GM12878 (cell line): ENCODE measurements around the gene PBOV1. TPM values are rescaled to one million over a fixed set of nuclear protein-coding genes. Genes with fewer than 3 reads are reported as not detected.

Experiments used
- ATAC-seq: fragments of 200-7000 bp; cut with Tn5 transposase; 3 replicates; pipeline ENCODE4 v1.9.1; 2020; ENCODE audit warnings: mild to moderate bottlenecking, moderate library complexity
- BruUV-seq: library from RNA; stranded (reverse); fragments of 400-500 nt; replicated peaks from 2 replicates; lab custom pipeline; 2021; lab: Mats Ljungman, UMichigan
- CTCF ChIA-PET: fragments of 300-600 bp; sonication (Branson Sonifier 250); formaldehyde crosslinking; extraction: SDS; loops from one replicate; lab custom pipeline; 2021; ENCODE audit warnings: inconsistent platforms; lab: Yijun Ruan, JAX
- POLR2A ChIA-PET: fragments of 350-600 bp; formaldehyde crosslinking; extraction: SDS; loops from one replicate; lab custom pipeline; 2021; ENCODE audit warnings: inconsistent platforms; lab: Charles Lee
- RAD21 ChIA-PET: fragments of 300-600 bp; sonication (Branson Sonifier 250); formaldehyde crosslinking; loops from one replicate; lab custom pipeline; 2023; ENCODE audit warnings: antibody characterized with exemption; ENCODE audit not compliant: unreplicated experiment; lab: Charles Lee
- SMC1A ChIA-PET: fragments of 300-600 bp; sonication (Branson Sonifier 250); formaldehyde crosslinking; loops from one replicate; lab custom pipeline; 2023; ENCODE audit not compliant: unreplicated experiment, uncharacterized antibody; lab: Charles Lee
- DNase-seq: peaks from one replicate; pipeline ENCODE4 v3.0.0-alpha.2; 2011; ENCODE audit warnings: low read depth, low spot score
- FAIRE-seq: peaks from 3 replicates; lab custom pipeline; 2011; peaks lifted over from hg19 to GRCh38; lab: Jason Lieb, UNC
- H2AFZ ChIP-seq: 2 replicates; pipeline ENCODE4 v1.6.0; 2011; ENCODE audit warnings: low read depth, low read length, control low read depth; ENCODE audit not compliant: control insufficient read depth
- H3K27ac ChIP-seq: 2 replicates; pipeline ENCODE4 v1.5.1; 2011; ENCODE audit warnings: control low read depth; ENCODE audit not compliant: control insufficient read depth, insufficient read depth
- H3K27me3 ChIP-seq, 2 experiments: replicated peaks in 1 of 2; 2 replicates each; pipeline versions ENCODE4 v1.6.0 to v1.6.1; 2011; ENCODE audit warnings: low read length in 1 of 2; ENCODE audit not compliant: control insufficient read depth in 2 of 2, insufficient read depth in 2 of 2
- H3K36me3 ChIP-seq, 2 experiments: 2 replicates each; pipeline ENCODE4 v1.5.1; 2011; ENCODE audit warnings: low read length in 1 of 2; ENCODE audit not compliant: control insufficient read depth in 2 of 2, insufficient read depth in 2 of 2
- H3K4me1 ChIP-seq: 2 replicates; pipeline ENCODE4 v1.6.1; 2011; ENCODE audit warnings: mild to moderate bottlenecking, low read length, moderate library complexity, mixed read lengths; ENCODE audit not compliant: control insufficient read depth, insufficient read depth
- H3K4me2 ChIP-seq: 2 replicates; pipeline ENCODE4 v1.6.0; 2011; ENCODE audit warnings: control low read depth; ENCODE audit not compliant: control insufficient read depth, insufficient read depth
- H3K4me3 ChIP-seq: fragments of 200-600 bp; sonication (generic); 2 replicates; pipeline ENCODE4 v1.5.1; 2016
- H3K79me2 ChIP-seq: 2 replicates; pipeline ENCODE4 v1.6.0; 2011; ENCODE audit warnings: low read length; ENCODE audit not compliant: control insufficient read depth, insufficient read depth
- H3K9ac ChIP-seq: 2 replicates; pipeline ENCODE4 v1.8.0; 2011; ENCODE audit warnings: low read length, control low read depth, mixed read lengths; ENCODE audit not compliant: control insufficient read depth, insufficient read depth
- H3K9me3 ChIP-seq: replicated peaks from 3 replicates; pipeline ENCODE4 v1.5.1; 2011; ENCODE audit warnings: mild to moderate bottlenecking, low read length; ENCODE audit not compliant: control insufficient read depth, insufficient read depth
- H4K20me1 ChIP-seq: 2 replicates; pipeline ENCODE4 v1.6.0; 2011; ENCODE audit not compliant: control insufficient read depth, insufficient read depth
- CHD4 ChIP-seq: fragments of 200-600 bp; sonication (generic); IDR thresholded peaks from 2 replicates; pipeline ENCODE4 v1.6.1; 2016; ENCODE audit warnings: mild to moderate bottlenecking
- E4F1 ChIP-seq: fragments of 450-650 bp; IDR thresholded peaks from 2 replicates; pipeline ENCODE4 v1.6.1; 2018; ENCODE audit warnings: borderline replicate concordance, mild to moderate bottlenecking; ENCODE audit not compliant: partially characterized antibody
- NFXL1 ChIP-seq: fragments of 450-650 bp; IDR thresholded peaks from 2 replicates; pipeline ENCODE4 v1.6.1; 2017; ENCODE audit warnings: antibody characterized with exemption, mild to moderate bottlenecking, borderline replicate concordance
- NR2F1 ChIP-seq: fragments of 450-650 bp; conservative IDR thresholded peaks from 2 replicates; pipeline ENCODE4 v1.6.1; 2017; ENCODE audit warnings: mild to moderate bottlenecking
- SIX5 ChIP-seq: IDR thresholded peaks from 2 replicates; pipeline ENCODE4 v1.6.1; 2011; ENCODE audit warnings: mild to moderate bottlenecking, low read depth, low read length, moderate library complexity; ENCODE audit not compliant: severe bottlenecking
- SMAD5 ChIP-seq: IDR thresholded peaks from 2 replicates; pipeline ENCODE4 v1.6.1; 2016; ENCODE audit warnings: antibody characterized with exemption, low read depth
- SPI1 ChIP-seq: IDR thresholded peaks from 2 replicates; pipeline ENCODE4 v1.6.1; 2011; ENCODE audit warnings: low read depth, mild to moderate bottlenecking, low read length, moderate library complexity, borderline replicate concordance; ENCODE audit not compliant: insufficient read depth
- SREBF2 ChIP-seq: IDR thresholded peaks from 2 replicates; pipeline ENCODE4 v1.6.1; 2012; ENCODE audit warnings: mild to moderate bottlenecking, low read length
- WGBS: methylation state at CpG from one replicate; pipeline ENCODE4 v1.1.6; 2016; ENCODE audit warnings: low lambda C conversion rate; ENCODE audit not compliant: insufficient replicate concordance, insufficient coverage; ENCODE audit errors: missing lambda C conversion rate; 5-methylcytosine and 5-hydroxymethylcytosine counted together
- in situ Hi-C: fragments of 300-500 bp; cut with MboI; formaldehyde crosslinking; loops from 9 replicates; pipeline ENCODE4 v1.14.3; 2018; ENCODE audit warnings: mixed read lengths
- intact Hi-C: fragments of 100-400 bp; cut with micrococcal nuclease; formaldehyde crosslinking; loops from one replicate; pipeline ENCODE4 v1.14.2; 2022; ENCODE audit not compliant: unreplicated experiment
- polyA plus RNA-seq, 11 experiments: library from polyadenylated mRNA; depleted of rRNA in 4 of 11; unstranded in 6 of 11; stranded (reverse) in 5 of 11; fragments of >200 nt; fragmentation: Nextera tagmentation in 4 of 11; fragmentation: Illumina TruSeq in 1 of 11; extraction: Ambion mirVana in 4 of 11; extraction: Trizol in 1 of 11; gene quantifications; 1 replicate in 1 of 11; 2 replicates in 10 of 11; pipeline versions ENCODE4 v1.2.1 to v1.2.3, GENCODE V29; 2011 to 2016; ENCODE audit warnings: inconsistent platforms in 2 of 11, missing spikeins in 2 of 11, low read depth in 1 of 11
- total RNA-seq, 4 experiments: library from RNA; depleted of rRNA in 3 of 4; stranded (reverse); fragments of >200 nt in 3 of 4; fragmentation: Illumina TruSeq in 1 of 4; extraction: Trizol in 1 of 4; gene quantifications; 2 replicates each; pipeline versions ENCODE4 v1.2.1 to v1.2.3, GENCODE V29; 2013 to 2021

The PBOV1 gene
- total and polyA plus RNA-seq, 10 of the 15 experiments (the other 5 are each of a cell fraction or from before 2014, with no cell fraction given), result not detected

GRCh38 chr6:138201836-138202235 is 16.5 kb downstream of the PBOV1 start:
- ATAC-seq (no peak), FAIRE-seq (no peak), DNase-seq (no peak)
- no peaks in the 10 kb centered on the region for H3K36me3 ChIP-seq
- TF ChIP-seq SMAD5 (no peak), NFXL1 (no peak), SREBF2 (no peak), SIX5 (no peak), NR2F1 (no peak), CHD4 (no peak), SPI1 (no peak), E4F1 (no peak)
- no peaks in the 10 kb centered on the region for H4K20me1 ChIP-seq
- in situ Hi-C loops, result no loop called here
- no peak overlapping the region for H3K4me3 ChIP-seq
- H3K9me3 ChIP-seq, result no peaks in the 10 kb centered on the region
- no peak overlapping the region for H3K4me2 ChIP-seq
- ChIA-PET RAD21 (no interaction called here), CTCF (no interaction called here), SMC1A (interaction anchor here (1.0 kb wide), 1 partner anchor 10 kb away, joined by 3 read pairs; no protein-coding TSS in a partner anchor), POLR2A (no interaction called here)
- no peaks in the 10 kb centered on the region for H3K4me1 ChIP-seq
- no peak overlapping the region for H3K27ac ChIP-seq
- H2AFZ ChIP-seq, result no peak overlapping the region
- 76% methylated on average over 4 of the region's 4 CpGs for WGBS
- intact Hi-C loops, result no loop called here
- peaks cover 0 to 2% of the 10 kb centered on the region in 2 experiments; a peak in 3 of 4 replicates for H3K27me3 ChIP-seq
- no TSS peak for BruUV-seq
- H3K79me2 ChIP-seq, result no peaks in the 10 kb centered on the region
- H3K9ac ChIP-seq, result no peak overlapping the region
